ENCODE results near the gene TOB1.

TOB1 gene

DNA sequence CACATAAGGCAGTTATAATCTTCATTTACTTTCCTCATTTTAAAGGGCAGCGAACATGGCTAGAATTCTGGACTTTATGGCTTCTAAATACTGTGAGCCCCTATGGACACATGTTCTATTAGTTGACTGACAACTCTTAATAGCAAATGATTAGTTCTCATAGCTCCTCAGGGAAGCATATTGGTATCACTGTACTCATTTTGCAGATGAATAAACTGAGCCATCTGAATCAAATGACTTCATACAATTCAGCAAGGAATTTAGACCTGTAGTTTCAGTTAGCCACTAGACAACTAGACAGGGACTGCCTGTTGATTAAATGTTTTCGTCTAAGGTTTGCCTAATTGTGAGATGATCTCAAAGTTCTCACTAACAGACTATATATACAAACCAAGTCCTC lies 9.7 kb downstream of the TOB1 start:
- Histone ChIP-seq H3K9me3 (ENCODE audit: control insufficient read depth, insufficient read depth, low read length) (no peaks in the 10 kb centered on the region), H3K36me3 (ENCODE audit: control insufficient read depth, insufficient read depth, low read length) (peaks cover 5% of the 10 kb centered on the region; the same call in 1 of the 2 replicates), H3K27ac (ENCODE audit: low read depth, low read length) (no peak overlapping the region), H3K4me3 (ENCODE audit: low read depth, low read length) (no peak overlapping the region), H3K4me1 (ENCODE audit: control insufficient read depth, insufficient read depth, low read length) (no peaks in the 10 kb centered on the region), H3K9ac (ENCODE audit: low read depth, low read length) (no peak overlapping the region), H3K27me3 (ENCODE audit: control insufficient read depth, insufficient read depth, low read length) (no peaks in the 10 kb centered on the region)

DNA sequence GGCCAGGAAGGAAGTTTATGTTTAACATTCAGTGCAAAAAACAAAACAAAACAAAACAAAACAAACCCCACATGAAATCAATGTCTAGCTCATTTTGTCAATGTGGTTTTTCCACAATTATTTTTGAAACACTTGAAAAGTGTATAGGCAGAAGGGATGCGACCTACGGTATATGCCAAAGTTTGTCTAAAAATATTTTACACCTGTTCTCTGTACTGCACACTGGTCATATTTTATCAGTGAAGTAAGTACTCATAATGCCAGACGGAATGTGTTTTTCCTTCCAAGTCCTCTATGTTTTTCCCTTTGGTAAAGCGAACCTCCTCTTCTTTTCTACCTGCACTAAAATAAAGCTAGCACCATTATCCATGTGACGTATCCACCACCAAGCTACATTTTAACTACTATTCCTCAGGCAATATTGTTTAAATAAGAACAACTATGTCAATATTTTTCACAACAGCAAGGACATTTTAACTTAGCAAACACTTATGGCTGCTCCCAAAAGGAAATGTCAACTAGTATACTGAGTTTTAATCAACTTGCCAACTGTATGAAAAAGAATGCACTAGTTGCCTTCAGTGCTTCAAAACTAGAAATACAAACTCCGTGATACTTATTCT lies 10.3 kb downstream of the TOB1 start:
- Histone ChIP-seq H3K4me3 (ENCODE audit: low read depth, low read length) (no peak overlapping the region), H3K9ac (ENCODE audit: low read depth, low read length) (no peak overlapping the region), H3K27me3 (ENCODE audit: control insufficient read depth, insufficient read depth, low read length) (no peaks in the 10 kb centered on the region), H3K4me1 (ENCODE audit: control insufficient read depth, insufficient read depth, low read length) (no peaks in the 10 kb centered on the region), H3K27ac (ENCODE audit: low read depth, low read length) (no peak overlapping the region), H3K36me3 (ENCODE audit: control insufficient read depth, insufficient read depth, low read length) (no peaks in the 10 kb centered on the region), H3K9me3 (ENCODE audit: control insufficient read depth, insufficient read depth, low read length) (no peaks in the 10 kb centered on the region)

DNA sequence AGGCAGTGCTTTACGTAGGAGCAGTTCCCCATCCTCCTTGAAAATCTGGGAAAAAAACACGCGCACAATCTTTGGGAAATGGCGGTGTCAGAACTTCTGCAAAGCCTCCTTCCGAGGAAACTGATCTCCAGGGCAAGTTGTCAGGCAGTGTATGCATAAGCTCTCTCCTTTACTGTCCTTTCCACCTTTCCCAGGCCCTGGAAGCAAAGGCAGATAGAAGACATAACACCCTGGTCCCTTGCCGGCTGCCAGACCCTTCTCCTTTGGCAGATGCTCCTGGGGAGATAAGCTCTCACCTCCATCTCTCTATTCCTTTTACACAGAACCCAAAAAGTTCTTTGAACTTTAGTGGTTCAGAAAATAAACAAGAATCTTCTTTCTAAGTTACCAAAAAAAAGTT lies 12.4 kb downstream of the TOB1 start:
- Histone ChIP-seq H3K9ac (ENCODE audit: low read depth, low read length) (no peak overlapping the region), H3K4me3 (ENCODE audit: low read depth, low read length) (no peak overlapping the region), H3K9me3 (ENCODE audit: control insufficient read depth, insufficient read depth, low read length) (no peaks in the 10 kb centered on the region), H3K36me3 (ENCODE audit: control insufficient read depth, insufficient read depth, low read length) (no peaks in the 10 kb centered on the region), H3K27ac (ENCODE audit: low read depth, low read length) (no peak overlapping the region), H3K27me3 (ENCODE audit: control insufficient read depth, insufficient read depth, low read length) (no peaks in the 10 kb centered on the region), H3K4me1 (ENCODE audit: control insufficient read depth, insufficient read depth, low read length) (no peaks in the 10 kb centered on the region)

DNA sequence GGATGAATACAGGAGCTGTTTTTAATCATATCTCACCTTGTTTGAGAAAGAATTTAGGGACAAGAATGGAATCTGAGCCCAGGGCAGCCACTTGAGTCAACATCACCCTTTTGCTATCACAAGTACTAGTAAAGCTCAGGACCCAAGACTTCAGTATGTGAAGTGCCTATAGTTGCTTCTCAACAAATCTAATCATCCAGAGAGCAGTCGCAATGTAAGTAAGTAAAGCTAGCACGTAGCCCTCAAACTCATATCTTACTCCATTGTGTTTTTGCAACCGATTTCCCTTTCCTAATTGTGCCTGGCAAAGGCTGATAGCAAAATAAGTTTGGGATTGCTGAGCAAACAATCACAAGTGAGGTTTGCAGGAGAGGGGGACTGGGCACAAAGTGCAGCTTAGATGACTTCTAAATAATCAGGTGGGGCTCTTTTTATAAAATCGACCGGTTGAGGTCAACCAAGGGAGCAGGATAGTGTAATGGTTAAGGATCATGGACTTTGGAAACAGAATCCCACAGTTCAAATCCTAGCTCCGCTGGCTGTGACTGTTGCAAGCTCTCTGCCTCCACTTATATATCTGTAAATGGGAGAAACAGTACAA lies 13.0 kb downstream of the TOB1 start:
- Histone ChIP-seq H3K9me3 (ENCODE audit: control insufficient read depth, insufficient read depth, low read length) (no peaks in the 10 kb centered on the region), H3K27me3 (ENCODE audit: control insufficient read depth, insufficient read depth, low read length) (no peaks in the 10 kb centered on the region), H3K4me1 (ENCODE audit: control insufficient read depth, insufficient read depth, low read length) (no peaks in the 10 kb centered on the region), H3K27ac (ENCODE audit: low read depth, low read length) (no peak overlapping the region), H3K4me3 (ENCODE audit: low read depth, low read length) (no peak overlapping the region), H3K9ac (ENCODE audit: low read depth, low read length) (no peak overlapping the region), H3K36me3 (ENCODE audit: control insufficient read depth, insufficient read depth, low read length) (no peaks in the 10 kb centered on the region)

DNA sequence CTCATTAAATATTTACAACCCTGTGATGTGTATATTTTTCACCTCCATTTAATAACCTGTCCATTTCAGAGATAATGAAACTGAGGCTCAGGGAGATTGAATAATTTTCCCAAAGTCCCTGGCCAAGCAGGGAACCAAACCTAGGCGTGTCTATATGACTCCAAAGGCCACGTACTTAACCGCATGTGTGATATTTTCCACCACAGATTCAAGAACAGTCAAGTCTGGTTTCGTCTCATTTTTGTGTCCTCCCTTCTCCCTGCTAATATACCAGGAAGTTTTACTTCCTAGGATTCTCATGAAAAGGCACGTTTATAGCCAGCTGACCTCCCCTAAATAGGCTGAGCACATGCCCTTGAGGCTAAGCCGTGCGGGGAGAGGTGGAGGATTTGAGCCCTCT lies 15.5 kb downstream of the TOB1 start:
- Histone ChIP-seq H3K9me3 (ENCODE audit: control insufficient read depth, insufficient read depth, low read length) (no peaks in the 10 kb centered on the region), H3K4me3 (ENCODE audit: low read depth, low read length) (no peak overlapping the region), H3K4me1 (ENCODE audit: control insufficient read depth, insufficient read depth, low read length) (no peaks in the 10 kb centered on the region), H3K27ac (ENCODE audit: low read depth, low read length) (no peak overlapping the region), H3K27me3 (ENCODE audit: control insufficient read depth, insufficient read depth, low read length) (no peaks in the 10 kb centered on the region), H3K36me3 (ENCODE audit: control insufficient read depth, insufficient read depth, low read length) (no peaks in the 10 kb centered on the region), H3K9ac (ENCODE audit: low read depth, low read length) (no peak overlapping the region)

DNA sequence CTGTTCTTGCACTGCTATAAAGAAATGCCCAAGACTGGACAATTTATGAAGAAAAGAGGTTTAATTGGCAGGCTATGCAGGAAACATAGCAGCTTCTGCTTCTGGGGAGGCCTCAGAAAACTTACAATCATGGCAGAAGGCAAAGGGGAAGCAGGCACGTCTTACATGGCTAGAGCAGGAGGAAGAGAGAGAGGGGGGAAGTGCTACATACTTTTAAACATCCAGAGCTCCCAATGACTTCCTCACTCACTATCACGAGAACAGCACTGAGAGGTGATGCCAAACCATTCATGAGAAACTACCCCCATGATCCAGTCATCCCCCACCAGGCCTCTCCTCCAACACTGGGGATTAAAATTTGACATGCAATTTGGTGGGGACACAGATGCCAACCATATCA lies 17.4 kb downstream of the TOB1 start:
- Histone ChIP-seq H3K36me3 (ENCODE audit: control insufficient read depth, insufficient read depth, low read length) (no peaks in the 10 kb centered on the region), H3K27ac (ENCODE audit: low read depth, low read length) (no peak overlapping the region), H3K4me1 (ENCODE audit: control insufficient read depth, insufficient read depth, low read length) (no peaks in the 10 kb centered on the region), H3K9me3 (ENCODE audit: control insufficient read depth, insufficient read depth, low read length) (no peaks in the 10 kb centered on the region), H3K27me3 (ENCODE audit: control insufficient read depth, insufficient read depth, low read length) (no peaks in the 10 kb centered on the region), H3K9ac (ENCODE audit: low read depth, low read length) (no peak overlapping the region), H3K4me3 (ENCODE audit: low read depth, low read length) (no peak overlapping the region)

DNA sequence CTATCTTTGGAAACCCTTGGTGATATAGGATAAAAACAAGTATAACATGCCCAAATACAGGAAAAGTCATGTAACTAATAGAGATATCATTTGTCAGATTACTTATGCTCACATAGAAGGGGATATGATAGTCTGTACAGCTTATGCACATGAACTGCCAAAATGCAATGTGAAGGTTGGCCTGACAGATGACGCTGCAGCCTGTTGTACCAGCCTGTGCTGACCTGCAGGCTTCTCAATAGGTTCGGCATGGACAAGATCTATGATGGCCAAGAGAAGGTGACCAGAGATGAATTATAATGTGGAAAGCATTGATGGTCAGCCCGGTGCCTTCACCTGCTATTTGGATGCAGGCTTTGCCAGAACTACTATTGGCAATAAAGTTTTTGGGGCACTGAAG lies 18.1 kb downstream of the TOB1 start:
- no peaks in the 10 kb centered on the region for H3K4me1 ChIP-seq (ENCODE audit: control insufficient read depth, insufficient read depth, low read length)
- H3K36me3 ChIP-seq (ENCODE audit: control insufficient read depth, insufficient read depth, low read length) = no peaks in the 10 kb centered on the region
- H3K27ac ChIP-seq (ENCODE audit: low read depth, low read length) = no peak overlapping the region
- no peaks in the 10 kb centered on the region for H3K9me3 ChIP-seq (ENCODE audit: control insufficient read depth, insufficient read depth, low read length)
- H3K27me3 ChIP-seq (ENCODE audit: control insufficient read depth, insufficient read depth, low read length) = no peaks in the 10 kb centered on the region
- H3K4me3 ChIP-seq (ENCODE audit: low read depth, low read length) = no peak overlapping the region
- H3K9ac ChIP-seq (ENCODE audit: low read depth, low read length) = no peak overlapping the region

DNA sequence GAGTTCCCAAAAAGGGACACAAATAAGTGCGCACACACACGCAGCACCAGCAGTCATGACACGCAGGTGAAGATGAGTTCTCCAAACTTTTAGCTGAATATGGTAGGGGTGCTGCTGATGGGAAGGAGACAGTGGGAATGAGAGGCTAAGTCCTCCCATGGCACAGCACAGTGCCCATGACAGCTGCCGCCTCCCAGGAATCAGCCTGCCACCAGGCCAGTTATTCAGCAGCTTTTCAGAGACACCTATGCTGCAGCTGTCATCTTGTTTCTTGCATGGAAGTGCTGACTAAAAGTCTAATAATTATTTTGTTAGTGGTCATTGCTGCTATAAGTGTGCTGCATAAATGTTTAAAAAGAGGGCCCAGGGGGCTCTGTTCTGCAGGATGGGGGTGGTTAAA lies 18.6 kb downstream of the TOB1 start:
- H3K27me3 ChIP-seq (ENCODE audit: control insufficient read depth, insufficient read depth, low read length) = no peaks in the 10 kb centered on the region
- no peaks in the 10 kb centered on the region for H3K36me3 ChIP-seq (ENCODE audit: control insufficient read depth, insufficient read depth, low read length)
- no peaks in the 10 kb centered on the region for H3K4me1 ChIP-seq (ENCODE audit: control insufficient read depth, insufficient read depth, low read length)
- no peak overlapping the region for H3K9ac ChIP-seq (ENCODE audit: low read depth, low read length)
- no peak overlapping the region for H3K4me3 ChIP-seq (ENCODE audit: low read depth, low read length)
- H3K9me3 ChIP-seq (ENCODE audit: control insufficient read depth, insufficient read depth, low read length) = no peaks in the 10 kb centered on the region
- no peak overlapping the region for H3K27ac ChIP-seq (ENCODE audit: low read depth, low read length)

DNA sequence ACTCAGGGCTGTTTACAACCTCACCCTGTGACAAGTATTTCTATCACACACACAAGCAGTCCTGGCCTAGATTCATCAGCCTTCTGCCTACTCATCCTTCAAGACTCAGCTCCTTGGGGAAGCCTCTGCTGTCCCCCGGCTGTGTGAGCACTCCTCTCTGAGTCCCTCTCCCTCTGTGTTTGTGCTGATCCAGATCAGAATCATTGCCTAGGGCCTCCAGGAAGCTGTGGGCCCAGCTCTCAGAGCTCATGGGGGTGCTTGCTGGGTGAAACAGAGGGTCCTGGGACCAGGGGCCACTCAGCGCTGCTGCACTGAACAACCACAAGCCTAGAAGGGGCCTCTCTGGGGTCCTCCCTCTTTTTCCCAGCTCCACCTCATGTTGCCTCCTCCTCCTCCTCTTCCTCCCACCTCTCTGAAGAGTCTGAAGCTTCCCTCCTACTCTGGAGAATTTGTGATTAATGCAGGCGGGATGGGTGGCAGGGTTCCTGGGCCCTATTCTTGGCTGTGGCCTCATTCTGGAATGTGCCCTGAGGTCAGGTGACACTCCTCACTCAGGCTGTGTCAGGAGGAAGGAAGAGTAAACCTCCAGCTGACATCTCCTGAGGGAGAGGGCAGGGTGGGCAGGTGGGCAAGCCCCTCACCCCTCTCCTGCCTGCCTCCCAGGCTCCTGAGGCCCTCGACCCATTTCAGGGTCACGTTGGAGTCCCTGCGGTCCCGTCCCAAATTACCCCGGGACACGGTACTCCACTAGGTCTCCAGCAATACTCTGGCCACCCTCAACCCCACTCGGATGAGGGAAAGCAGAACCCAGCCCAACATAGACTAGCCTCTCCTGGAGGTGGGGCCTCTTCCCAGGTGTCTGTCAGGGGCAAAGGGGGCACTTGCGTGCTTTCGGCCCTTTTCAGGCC lies 20.7 kb downstream of the TOB1 start:
- Histone ChIP-seq H3K36me3 (ENCODE audit: control insufficient read depth, insufficient read depth, low read length) (no peaks in the 10 kb centered on the region), H3K9me3 (ENCODE audit: control insufficient read depth, insufficient read depth, low read length) (no peaks in the 10 kb centered on the region), H3K27ac (ENCODE audit: low read depth, low read length) (no peak overlapping the region), H3K9ac (ENCODE audit: low read depth, low read length) (no peak overlapping the region), H3K27me3 (ENCODE audit: control insufficient read depth, insufficient read depth, low read length) (no peaks in the 10 kb centered on the region), H3K4me3 (ENCODE audit: low read depth, low read length) (no peak overlapping the region), H3K4me1 (ENCODE audit: control insufficient read depth, insufficient read depth, low read length) (no peaks in the 10 kb centered on the region)

DNA sequence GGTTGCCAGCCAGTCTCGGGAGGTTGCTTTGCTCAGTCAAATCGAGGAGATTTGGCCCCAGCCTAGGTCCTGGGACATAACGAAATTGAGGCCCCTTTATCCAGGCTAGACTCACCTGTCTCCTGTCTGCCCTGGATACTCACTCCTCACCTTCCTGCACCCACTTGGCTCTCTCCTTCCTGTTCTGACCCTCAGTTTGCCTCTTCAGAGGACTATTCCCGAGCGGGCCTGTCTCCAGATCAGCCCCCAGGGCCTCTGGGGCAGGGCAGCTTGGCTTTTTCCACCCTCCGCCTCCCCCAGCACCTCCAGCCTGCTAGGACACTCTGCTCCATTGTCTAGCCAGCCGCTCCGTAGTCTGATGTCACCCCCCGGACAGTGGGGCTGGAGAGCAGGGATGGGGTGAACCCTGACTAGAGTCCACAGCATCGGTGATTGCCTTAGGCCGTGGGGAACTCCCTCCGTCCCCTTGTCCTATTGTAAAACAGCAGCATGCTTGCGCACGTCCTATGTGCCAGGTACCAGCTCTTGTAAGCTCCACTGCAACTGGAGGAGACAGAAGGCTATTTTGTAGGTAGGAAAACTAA lies 21.9 kb downstream of the TOB1 start:
- Histone ChIP-seq H3K9ac (ENCODE audit: low read depth, low read length) (no peak overlapping the region), H3K36me3 (ENCODE audit: control insufficient read depth, insufficient read depth, low read length) (no peaks in the 10 kb centered on the region), H3K9me3 (ENCODE audit: control insufficient read depth, insufficient read depth, low read length) (no peaks in the 10 kb centered on the region), H3K27ac (ENCODE audit: low read depth, low read length) (no peak overlapping the region), H3K4me1 (ENCODE audit: control insufficient read depth, insufficient read depth, low read length) (no peaks in the 10 kb centered on the region), H3K4me3 (ENCODE audit: low read depth, low read length) (no peak overlapping the region), H3K27me3 (ENCODE audit: control insufficient read depth, insufficient read depth, low read length) (no peaks in the 10 kb centered on the region)

Measured in HUES48 (cell line).